GM18511 (cell line): ENCODE results near the gene ARHGEF4.

Experiments used
- ATAC-seq: cut with Tn5 transposase; IDR thresholded peaks from one replicate; pipeline ENCODE4 v1.9.1; 2021; ENCODE audit warnings: mild to moderate bottlenecking, moderate library complexity; ENCODE audit not compliant: unreplicated experiment

Gene ARHGEF4

DNA sequence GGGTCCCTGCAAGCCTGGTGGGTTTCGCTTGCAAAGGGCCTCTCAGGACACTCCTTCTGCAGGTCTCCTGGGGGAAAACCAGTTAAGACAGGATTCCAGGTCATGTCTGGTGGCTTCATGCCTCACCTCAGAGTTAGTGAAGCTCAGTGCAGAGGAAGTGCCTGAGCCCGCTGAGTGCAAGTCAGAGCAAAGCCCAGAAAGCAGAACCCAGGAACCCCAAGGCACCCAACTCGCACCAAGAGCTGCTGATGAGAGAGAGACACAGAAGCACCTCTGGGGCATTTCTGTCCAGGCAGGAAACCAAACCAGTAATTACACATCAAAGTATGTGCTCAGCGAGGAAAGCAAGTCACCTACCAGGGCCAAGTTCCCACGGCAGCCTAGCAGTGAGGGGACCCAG lies 78.4 kb downstream of the ARHGEF4 start:
- ATAC-seq = no peak

DNA sequence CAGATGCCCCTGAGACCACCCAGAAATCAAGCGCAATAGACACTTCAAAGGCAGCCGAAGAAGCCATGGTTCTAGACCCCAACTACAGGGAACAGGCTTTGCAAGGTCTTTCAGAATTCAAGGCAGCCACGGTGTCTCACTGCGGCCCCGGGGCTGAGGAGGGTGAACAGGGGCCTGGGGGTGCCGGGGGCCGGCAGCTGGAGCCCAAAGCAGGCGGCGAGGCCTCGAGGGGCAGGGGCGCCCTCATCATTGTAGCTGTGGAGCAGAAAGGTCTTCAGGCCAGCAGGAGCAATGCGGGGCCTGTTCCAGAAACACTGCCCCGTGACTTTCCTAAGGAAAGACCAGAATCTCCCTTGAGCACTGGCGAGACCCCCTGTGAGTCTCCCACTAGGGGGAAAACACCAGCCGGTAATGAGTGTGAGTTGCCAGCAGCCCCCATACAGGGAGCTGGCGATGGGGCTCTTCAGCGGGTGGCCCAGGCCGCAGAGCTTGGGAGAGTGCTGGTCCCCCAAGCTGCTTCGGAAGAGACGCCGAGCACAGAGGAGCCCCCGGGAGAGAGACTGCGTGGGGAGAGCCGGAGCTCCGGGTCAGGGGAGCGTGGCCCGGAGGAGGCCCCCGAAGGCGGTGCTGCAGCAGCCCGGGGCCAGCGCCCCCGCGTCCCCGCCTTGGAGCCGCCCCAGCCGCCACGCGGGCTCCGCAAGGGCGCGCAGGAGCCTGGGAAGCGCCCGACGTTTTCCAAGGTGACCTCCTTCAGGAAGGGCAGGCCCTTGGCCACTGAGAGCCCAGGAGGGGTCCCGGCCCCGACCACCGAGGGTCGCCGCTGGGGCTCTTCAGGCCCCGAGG lies 79.1 kb downstream of the ARHGEF4 start:
- ATAC-seq = no peak

DNA sequence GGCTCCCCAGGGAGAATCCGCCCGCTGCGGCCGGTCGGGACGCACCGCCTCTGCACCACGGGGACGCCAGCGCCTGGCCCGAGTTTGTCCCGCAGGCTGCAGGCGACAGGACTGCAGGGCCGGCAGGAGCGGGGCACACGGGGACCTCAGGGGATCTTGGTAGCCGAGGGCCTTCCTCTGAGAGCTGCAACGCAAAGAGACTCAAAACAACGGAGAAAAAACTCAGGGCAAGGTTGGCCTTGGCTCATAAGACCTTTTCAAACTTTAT lies 79.7 kb downstream of the ARHGEF4 start:
- no peak for ATAC-seq

DNA sequence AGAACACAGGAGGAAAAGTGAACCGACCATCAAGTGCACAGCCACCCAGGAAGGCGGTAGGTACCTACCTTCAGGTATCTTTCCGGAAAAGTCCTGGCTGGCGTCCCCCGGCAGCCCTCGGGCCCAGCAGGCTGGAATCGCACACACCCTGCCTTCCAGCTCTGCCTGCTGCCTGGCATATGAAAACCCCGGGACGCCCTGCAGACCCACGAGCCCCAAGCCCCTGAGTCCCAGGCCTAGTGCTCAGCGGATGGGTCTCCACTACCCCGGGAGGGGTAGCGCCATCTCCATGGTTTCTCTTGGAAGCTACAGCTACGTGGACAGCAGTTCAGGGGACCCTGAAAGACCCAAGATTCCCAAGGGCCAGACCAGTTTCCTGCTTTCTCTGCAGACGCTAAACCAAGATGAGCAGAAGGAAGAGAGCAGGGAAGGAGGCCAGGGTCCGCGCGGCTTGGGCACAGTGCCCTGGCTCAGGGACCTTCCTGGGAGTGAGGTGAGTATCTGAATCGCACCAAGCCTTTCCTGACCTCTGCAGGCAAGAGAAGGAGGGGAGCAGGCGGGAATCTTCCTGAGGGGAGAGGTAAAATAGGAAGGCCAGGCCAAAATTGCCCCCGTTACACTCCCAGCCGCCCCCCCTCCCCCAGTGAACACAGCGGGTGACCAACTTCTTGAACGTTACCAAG lies 80.4 kb downstream of the ARHGEF4 start:
- no peak for ATAC-seq

DNA sequence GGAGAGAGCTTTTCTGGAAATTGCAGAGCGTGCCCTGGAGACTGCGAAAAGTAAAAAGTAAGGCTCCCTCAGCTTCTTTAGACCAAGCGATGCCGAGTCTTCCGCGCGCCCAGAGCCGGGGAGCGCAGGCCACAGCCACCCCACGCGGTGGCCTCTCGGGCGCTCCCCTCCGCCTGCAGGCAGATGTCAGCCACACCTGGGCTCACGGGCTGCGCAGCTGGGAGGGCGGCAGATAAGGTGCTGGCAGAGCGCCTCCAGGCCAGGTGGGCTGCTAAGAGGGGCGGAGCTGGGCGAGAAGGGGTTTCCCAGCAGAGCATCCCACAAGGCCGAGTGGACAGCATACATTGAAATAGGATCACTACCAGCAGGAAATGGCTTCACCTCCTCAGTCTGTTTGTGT lies 81.7 kb downstream of the ARHGEF4 start:
- ATAC-seq = no peak

DNA sequence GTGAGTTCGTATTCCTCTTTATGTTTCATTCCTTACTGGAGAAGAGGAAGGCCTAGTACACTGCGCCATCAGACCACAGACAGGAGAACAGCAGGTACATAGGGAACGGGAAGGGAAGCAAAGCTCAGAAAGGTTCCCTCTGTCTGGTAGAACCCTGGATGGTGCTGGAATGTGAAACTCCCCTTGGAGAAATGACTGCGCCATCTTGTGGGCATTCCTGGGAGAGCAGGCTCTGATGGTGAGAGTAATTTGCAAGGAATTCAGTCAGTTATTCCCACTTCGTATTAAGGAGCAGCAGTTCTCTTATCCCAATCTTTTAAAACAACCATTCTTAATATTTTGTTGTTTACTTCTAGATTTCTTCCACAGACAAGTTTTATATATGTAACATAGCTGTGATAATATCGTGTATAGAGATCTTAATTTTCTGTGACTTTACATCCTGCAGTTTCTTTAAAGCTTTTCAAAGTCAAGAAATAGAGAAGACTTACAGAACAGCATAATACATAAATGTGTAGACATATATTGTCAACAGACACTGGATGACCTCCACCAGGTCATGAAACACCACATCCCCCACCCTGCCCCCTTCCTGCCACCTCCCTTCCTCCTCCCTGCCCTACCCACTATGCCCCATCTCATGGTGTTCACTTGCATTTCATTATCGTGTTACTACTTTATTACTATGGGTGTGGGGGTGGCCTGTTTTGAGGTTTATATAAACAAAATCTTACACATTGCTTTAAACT lies 83.9 kb downstream of the ARHGEF4 start:
- ATAC-seq = no peak

DNA sequence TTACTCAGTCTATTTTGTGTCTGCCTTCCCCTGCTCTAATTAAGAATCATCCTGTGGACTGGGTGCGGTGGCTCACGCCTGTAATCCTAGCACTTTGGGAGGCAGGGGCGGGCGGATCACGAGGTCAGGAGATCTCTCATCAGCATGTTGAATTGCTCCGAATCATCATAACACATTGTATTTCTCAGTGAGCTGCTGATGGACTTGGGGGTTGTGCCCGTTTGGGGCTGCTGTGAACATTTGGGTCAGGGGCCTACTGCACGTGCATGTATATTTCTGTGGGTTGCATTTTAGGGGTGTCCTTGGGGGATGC lies 84.4 kb downstream of the ARHGEF4 start:
- ATAC-seq = no peak

DNA sequence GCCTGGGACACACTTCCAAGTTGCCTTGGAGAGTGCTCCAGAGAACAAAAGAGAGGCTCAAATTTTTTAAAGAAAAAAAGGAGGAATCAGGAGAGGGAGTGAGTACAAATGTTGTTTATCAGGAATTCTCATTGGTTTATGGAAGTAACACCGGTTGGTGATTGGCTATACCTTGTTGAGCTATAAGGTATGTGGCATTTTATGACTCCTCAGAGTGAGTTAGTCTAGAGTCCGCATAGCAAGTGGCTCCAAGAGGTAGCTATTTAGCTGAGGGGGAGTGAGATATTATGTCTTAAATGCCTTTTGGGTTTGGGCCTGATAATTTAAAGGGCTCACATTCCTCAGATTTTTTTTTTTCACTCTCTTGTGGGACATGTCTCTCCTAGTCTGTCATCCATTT lies 85.7 kb downstream of the ARHGEF4 start:
- no peak for ATAC-seq

DNA sequence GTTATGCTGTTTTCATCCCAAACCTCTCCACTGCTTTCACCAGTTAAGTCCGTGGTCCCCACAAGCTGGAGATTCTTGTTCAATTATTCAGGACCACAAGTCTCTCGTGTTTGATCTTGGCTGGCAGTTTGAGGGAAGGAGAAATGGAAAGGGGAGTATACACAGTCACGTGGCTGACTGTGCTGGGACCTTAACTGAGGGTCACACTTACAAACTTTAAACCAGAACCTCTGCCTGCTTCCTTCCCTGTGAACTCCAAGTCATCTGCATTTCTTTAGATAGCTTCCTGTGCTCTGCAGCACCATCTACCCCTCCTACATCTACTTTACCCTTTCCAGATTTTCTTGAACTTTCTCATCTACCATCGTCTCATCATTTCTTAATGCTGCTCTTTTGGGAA lies 91.7 kb downstream of the ARHGEF4 start:
- no peak for ATAC-seq

DNA sequence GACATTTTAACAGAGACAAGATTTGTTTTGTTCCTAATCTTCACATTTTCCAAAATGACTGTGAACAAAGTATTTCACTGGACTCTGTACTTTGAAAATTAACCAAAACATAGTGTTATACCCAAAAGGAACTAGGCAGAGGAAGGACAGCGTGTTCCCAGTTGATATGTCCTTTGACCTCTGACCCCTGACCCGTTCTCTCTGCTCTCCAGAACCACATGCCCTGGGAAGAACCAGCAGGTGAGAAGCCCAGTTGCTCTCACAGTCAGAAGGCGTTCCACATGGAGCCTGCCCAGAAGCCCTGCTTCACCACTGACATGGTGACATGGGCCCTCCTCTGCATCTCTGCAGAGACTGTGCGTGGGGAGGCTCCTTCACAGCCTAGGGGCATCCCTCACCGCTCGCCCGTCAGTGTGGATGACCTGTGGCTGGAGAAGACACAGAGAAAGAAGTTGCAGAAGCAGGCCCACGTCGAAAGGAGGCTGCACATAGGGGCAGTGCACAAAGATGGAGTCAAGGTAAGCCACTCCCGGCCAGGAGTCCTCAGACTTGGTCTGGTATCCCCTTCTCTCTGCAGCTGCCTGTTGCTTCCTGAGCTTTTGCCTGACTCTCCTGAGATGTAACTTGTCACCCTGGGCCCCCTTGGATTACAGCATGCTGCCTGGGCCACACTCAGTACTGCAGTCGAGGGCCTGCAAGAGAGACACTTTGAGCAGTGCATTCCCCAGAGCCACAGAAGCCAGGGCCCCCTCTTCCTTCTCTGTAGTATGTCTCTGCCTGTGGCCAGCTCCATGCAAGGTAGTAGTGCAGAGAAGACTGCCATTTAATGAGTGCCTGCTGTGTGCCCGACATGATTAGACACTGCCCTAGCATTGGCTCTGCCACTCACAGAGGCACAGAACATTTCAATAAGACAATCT lies 94.3 kb downstream of the ARHGEF4 start:
- ATAC-seq = no peak

DNA sequence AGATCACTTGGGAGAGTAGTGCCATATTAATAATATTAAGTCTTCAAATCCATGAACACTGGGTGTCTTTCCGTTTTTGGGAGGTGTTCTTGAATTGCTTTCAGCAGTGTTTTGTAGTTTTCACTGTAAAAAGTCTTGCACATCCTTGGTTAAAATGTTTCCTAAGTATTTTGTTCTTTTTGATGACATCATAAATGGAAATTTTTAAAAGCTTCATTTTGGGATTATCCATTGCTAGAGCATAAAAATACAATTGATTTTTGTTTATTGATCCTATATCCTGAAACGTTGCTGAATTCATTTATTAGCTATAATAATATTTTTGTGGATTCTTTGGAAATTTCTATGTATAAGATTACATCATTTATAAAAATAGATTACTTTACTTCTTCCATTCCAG lies 96.8 kb downstream of the ARHGEF4 start:
- ATAC-seq = no peak

DNA sequence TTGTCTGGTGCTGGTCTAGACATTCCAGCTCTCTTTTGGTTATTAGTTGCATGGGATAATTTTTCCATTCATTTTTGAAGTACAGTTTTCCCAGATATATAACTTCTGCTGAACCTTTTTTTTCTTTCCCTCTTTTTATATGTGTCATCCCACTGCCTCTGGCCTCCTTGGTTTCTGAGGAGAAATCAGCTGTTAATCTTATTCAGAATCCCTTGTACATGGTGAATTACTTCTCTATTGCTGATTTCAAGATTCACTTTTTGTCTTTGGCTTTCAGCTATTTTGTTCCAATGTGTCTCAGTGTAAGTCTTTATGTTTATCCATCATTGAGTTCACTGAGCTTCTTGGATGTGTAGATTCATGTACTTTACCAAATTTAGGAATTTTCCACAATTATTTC lies 99.7 kb downstream of the ARHGEF4 start:
- no peak for ATAC-seq

DNA sequence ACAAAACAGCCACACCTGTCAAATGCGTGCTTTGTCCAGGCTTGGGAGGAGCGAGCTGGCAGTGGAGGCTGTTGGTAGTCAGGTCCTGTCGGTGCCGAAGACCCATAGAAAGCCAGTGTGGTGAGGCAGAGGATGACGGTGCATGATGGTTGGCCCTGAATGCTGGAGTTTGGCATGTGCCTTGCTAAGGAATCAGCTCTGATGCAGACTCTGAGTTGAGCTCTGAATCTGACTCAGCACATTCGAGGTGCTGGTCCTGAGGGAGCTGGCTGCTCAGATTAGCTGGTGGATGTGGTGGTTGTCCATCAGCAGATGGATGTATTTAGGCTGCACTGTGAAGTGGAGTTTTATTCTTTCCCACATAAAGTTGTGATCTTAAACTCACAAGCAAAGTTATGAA lies 111.3 kb downstream of the ARHGEF4 start:
- ATAC-seq = no peak

DNA sequence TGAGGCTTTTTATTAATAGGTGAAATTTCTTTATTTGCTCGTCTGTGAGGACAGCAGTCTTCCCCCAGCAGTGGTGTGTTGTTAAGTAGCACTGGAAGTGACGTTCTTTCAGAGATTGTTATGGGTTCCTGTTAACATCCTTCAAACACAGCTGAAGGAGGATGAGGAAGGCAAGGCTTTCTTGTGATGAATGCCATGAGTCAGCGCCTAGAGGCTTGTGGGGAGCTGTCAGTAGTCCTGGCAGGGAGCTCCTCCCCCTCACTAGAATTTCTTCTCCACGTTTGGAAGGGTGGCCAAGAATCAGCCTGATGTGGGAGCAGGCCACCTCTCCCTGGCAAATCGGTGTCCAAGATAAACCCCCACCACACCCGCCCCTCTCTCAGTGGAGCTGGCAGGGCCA lies 113.2 kb downstream of the ARHGEF4 start:
- ATAC-seq = no peak

DNA sequence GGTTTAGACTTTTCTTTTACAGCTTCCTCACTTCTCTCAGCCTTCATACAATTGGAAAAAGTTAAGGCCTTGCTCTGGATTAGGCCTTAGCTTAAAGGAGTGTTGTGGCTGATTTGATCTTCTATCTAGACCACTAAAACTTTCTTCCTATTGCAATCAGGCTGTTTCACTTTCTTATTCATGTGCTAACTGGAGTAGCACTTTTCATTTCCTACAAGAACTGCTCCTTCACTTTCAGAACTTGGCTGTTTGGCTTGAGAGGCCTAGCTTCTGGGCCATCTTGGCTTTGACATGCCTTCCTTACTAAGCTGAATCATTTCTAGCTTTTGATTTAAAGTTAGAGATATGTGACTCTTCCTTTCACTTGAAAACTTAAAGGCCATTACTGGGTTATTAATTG lies 114.3 kb downstream of the ARHGEF4 start:
- peak; percentile 80 for ATAC-seq

DNA sequence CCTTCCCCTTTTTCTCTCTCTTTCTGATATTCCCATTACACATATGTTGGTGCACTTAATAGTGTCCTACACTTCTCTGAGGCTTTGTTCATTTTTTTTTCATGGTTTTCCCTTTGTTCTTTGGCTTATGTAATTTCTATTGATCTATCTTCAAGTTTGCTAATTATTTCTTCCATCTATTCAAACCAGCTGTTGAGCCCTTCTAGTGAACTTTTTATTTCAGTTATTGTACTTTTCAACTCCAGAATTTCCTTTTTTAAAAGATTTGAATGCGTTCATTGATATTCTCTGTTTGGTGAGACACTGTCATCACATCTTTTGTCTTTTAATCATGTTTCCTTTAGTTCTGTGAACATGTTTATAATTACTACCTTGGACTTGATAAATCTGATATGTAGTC lies 118.2 kb downstream of the ARHGEF4 start:
- ATAC-seq = no peak

DNA sequence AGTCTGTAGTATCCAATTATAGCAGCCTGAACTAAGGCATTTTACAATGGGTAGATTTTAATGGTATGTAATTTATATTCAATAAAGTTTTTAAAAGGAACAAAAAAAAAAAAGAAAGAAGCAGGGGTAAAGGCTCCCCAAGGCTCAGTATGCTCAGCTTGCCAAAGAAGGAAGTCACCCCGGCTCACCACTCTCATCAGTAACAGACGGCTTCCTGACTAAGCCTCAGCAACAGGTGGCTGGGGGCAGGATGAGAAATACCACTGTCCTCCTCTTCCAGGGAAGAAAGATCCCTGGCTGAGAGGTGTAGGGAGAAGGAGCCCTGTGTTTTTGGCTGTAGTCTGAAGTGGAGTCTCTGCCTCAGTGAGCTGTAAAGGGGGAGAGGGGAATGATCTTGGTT lies 121.2 kb downstream of the ARHGEF4 start:
- no peak for ATAC-seq

DNA sequence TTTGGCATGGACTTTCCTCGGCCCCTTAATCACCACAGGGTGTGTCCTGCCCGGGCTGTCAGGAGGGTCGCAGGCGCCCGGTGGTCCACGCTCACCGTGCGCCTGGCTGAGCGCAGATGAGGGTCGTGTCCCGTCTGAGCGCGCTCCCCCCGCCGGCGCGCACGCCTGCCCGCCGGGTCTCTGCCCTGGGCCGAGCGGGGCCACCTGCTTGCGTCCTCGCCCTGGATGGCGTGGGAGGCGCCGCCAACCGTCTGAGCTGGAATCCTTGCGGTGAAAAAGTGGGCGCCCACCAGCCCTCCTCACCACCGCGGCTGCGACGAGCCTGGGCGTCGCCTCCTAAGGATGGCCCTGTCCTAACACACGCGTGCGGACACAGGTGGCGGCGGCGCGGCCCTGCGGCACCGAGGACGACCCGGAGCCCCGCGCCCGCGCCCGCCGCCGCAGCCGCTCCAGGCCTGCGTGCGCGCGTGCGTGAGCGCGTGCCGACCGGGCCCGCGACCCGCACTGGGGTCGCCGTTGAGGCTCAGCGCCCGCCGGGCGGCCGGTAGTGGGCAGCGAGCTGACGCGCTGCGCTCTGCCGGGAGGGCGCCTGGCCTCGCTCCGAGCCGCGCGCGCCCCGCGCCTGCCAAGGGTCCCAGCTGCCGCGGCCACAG lies 126.6 kb downstream of the ARHGEF4 start:
- no peak for ATAC-seq

DNA sequence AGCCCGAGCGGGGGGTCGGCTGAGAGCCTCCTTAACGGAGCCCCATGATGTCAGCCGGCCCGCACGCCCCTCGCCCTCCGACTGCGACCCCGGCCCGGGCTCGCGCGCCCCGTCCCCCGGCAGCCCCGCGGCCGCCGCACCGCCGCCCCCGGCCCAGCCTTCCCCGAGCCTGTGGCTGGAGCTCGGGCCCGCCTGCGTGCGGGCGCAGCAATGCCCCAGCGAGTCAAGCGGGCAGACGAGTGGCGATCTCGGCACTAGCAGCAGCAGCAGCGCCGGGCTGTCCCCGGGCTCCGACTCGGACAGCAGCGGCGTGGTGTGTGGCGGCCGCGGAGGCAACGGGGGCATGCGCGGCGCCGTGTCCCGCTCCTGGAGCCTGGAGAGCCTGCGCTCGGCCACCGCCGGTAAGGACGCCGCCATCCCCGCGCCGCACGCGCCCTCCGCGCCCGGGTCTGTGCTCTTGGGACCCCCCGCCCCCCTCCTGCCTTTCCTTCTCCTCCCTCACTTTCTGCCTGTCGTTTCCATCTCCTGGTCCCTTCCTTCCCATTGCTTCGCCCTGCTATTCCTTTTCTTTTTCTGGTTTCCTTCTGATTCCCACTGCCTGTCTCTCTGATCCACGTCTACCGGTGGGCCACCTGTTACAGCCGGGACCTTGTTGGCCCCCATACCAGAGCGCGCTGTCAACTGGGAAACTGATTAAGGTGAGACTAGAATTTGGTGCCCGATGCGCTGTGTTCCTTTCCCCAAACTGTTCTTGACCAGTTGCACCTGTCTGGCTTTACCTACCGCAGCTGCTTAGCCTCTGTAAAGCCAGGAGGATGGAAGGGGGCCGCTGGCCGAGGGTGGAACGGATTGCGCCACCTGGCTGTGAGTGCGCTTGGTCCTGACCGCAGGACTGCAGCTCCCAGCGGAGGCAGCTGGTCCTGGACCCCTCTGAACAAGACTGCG lies 127.4 kb downstream of the ARHGEF4 start:
- no peak for ATAC-seq

DNA sequence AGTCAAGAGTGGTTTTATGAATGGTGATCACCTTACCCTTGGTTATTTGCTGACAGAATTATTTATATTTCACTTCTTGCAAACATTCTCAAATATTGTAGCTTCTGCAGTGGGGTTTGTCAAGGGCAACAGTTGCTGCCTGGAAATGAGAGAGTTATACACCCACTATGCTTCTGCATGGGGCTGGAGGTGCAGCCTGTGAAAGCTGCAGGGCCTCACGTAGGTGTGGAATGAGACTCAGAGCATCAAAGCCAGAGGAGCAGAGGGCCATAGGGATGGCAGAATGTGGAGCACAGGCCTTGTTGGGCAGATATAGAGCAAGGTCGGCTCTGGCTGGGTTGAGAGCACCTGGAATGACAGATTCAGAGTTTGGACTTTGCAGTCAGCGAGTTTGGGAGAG lies 128.2 kb downstream of the ARHGEF4 start:
- no peak for ATAC-seq
